Smooth muscle cell (in vitro differentiated cells): ENCODE measurements around the gene ZFP91. TPM values are rescaled to one million over a fixed set of nuclear protein-coding genes. Genes with fewer than 3 reads are reported as not detected.

Source experiments
- DNase-seq: peaks from one replicate; lab custom pipeline; 2025; ENCODE audit not compliant: unreplicated experiment; lab: John Stamatoyannopoulos, UW
- H2AFZ ChIP-seq: fragments of 200-600 bp; sonication (generic); 2 replicates; pipeline ENCODE4 v1.6.0; 2016; ENCODE audit warnings: antibody characterized with exemption, low read depth, mild to moderate bottlenecking
- H3F3A ChIP-seq: fragments of 200-600 bp; sonication (generic); 2 replicates; pipeline ENCODE4 v1.6.0; 2017; ENCODE audit warnings: antibody characterized with exemption, low read depth
- H3K27ac ChIP-seq: fragments of 200-600 bp; sonication (generic); 2 replicates; pipeline ENCODE4 v1.5.1; 2016; ENCODE audit warnings: low read depth, mild to moderate bottlenecking
- H3K27me3 ChIP-seq: fragments of 200-600 bp; sonication (generic); 2 replicates; pipeline ENCODE4 v1.6.1; 2016; ENCODE audit warnings: low read depth, mild to moderate bottlenecking
- H3K36me3 ChIP-seq: fragments of 200-600 bp; sonication (generic); 2 replicates; pipeline ENCODE4 v1.5.1; 2016; ENCODE audit warnings: low read depth
- H3K4me1 ChIP-seq: fragments of 200-600 bp; sonication (generic); 2 replicates; pipeline ENCODE4 v1.5.1; 2016; ENCODE audit warnings: low read depth
- H3K4me2 ChIP-seq: fragments of 200-600 bp; sonication (generic); 2 replicates; pipeline ENCODE4 v1.6.0; 2016; ENCODE audit warnings: mild to moderate bottlenecking
- H3K4me3 ChIP-seq: fragments of 200-600 bp; sonication (generic); 2 replicates; pipeline ENCODE4 v1.5.1; 2016; ENCODE audit warnings: mild to moderate bottlenecking
- H3K79me2 ChIP-seq: fragments of 200-600 bp; sonication (generic); 2 replicates; pipeline ENCODE4 v1.6.0; 2016; ENCODE audit warnings: low read depth, mild to moderate bottlenecking
- H3K9ac ChIP-seq: fragments of 200-600 bp; sonication (generic); 2 replicates; pipeline ENCODE4 v1.6.0; 2016; ENCODE audit warnings: low read depth
- H3K9me3 ChIP-seq: fragments of 200-600 bp; sonication (generic); replicated peaks from 2 replicates; pipeline ENCODE4 v1.5.1; 2016; ENCODE audit warnings: low read depth
- H4K20me1 ChIP-seq: fragments of 200-600 bp; sonication (generic); 2 replicates; pipeline ENCODE4 v1.6.0; 2016; ENCODE audit warnings: low read depth
- WGBS: methylation state at CpG from one replicate; pipeline ENCODE4 v1.1.7; 2016; ENCODE audit warnings: low lambda C conversion rate; 5-methylcytosine and 5-hydroxymethylcytosine counted together
- polyA plus RNA-seq: library from polyadenylated mRNA; unstranded; fragments of >200 nt; fragmentation: Nextera tagmentation; extraction: Ambion mirVana; gene quantifications from 2 replicates; pipeline ENCODE4 v1.2.1, GENCODE V29; 2016
- total RNA-seq: library from RNA; depleted of rRNA; stranded (reverse); fragments of >200 nt; gene quantifications from 2 replicates; pipeline ENCODE4 v1.2.3, GENCODE V29; 2014
- TF ChIP-seq, protein P1 (sequence below): fragments of 200-600 bp; sonication (generic); IDR thresholded peaks from 2 replicates; pipeline ENCODE4 v1.5.1; 2017; ENCODE audit warnings: borderline replicate concordance, mild to moderate bottlenecking, antibody characterized with exemption; ENCODE audit not compliant: insufficient read depth, poor library complexity, severe bottlenecking

Gene ZFP91
- total and polyA plus RNA-seq, 2 experiments from 2014 or later = 14.5 to 47.4 TPM

DNA sequence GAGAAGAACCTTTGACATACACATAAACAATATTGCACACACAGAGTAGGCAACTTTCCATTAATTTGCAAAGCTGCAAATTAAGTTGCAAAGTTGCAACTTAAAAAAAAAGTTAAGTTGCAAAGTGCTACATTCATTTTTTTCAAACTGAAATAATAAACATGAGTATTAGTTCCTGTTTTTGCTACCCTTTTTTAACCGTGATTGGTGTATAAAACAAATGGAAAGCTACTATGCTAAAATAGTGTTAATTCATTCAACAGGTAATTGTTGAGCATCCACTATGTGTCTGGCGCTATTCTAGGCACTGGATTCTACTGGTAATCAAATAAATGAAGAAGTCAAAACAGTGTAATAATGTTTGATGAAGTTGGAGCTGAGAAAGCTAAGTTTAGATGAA is 8.1 kb downstream of the ZFP91 start:
- no peaks in the 10 kb centered on the region for H3K27me3 ChIP-seq
- 95% methylated on average over 2 of the region's 2 CpGs for WGBS
- H3K27ac ChIP-seq = no peak overlapping the region
- no peak overlapping the region for H3K4me2 ChIP-seq
- H4K20me1 ChIP-seq = peaks cover 96% of the 10 kb centered on the region
- peaks cover 14% of the 10 kb centered on the region for H3K36me3 ChIP-seq
- H3K79me2 ChIP-seq = peaks cover 94% of the 10 kb centered on the region
- TF ChIP-seq, protein P1, sequence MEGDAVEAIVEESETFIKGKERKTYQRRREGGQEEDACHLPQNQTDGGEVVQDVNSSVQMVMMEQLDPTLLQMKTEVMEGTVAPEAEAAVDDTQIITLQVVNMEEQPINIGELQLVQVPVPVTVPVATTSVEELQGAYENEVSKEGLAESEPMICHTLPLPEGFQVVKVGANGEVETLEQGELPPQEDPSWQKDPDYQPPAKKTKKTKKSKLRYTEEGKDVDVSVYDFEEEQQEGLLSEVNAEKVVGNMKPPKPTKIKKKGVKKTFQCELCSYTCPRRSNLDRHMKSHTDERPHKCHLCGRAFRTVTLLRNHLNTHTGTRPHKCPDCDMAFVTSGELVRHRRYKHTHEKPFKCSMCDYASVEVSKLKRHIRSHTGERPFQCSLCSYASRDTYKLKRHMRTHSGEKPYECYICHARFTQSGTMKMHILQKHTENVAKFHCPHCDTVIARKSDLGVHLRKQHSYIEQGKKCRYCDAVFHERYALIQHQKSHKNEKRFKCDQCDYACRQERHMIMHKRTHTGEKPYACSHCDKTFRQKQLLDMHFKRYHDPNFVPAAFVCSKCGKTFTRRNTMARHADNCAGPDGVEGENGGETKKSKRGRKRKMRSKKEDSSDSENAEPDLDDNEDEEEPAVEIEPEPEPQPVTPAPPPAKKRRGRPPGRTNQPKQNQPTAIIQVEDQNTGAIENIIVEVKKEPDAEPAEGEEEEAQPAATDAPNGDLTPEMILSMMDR = no peak
- no peaks in the 10 kb centered on the region for H3K9me3 ChIP-seq
- H3K9ac ChIP-seq = no peak overlapping the region
- DNase-seq = no peak
- H3K4me3 ChIP-seq = no peak overlapping the region
- H3F3A ChIP-seq = no peaks in the 10 kb centered on the region
- H2AFZ ChIP-seq = no peak overlapping the region
- H3K4me1 ChIP-seq = peaks cover 12% of the 10 kb centered on the region

DNA sequence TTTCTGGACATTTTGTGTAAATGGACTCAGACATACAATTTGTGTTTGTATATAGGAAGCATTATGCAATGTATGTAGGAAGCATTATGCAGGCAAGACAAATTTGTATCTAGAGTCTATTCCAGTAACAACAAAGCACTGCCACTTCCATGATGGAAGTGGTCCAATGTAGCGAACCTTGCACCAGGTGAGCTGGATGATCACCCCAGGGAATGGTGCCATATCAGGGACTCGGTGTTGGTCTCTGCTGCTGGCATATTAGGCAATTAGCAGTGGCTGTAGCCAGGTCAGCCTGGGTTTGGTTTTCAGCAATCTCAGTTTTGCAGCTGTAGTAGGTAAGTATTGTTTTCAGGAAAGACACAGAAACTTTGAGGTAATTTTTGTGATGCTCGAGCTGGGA is 12.8 kb downstream of the ZFP91 start:
- TF ChIP-seq, protein P1 = no peak
- H4K20me1 ChIP-seq = peaks cover 88% of the 10 kb centered on the region
- no peak overlapping the region for H2AFZ ChIP-seq
- H3K36me3 ChIP-seq = peaks cover 5% of the 10 kb centered on the region
- 97% methylated on average over 3 of the region's 3 CpGs for WGBS
- H3K9me3 ChIP-seq = no peaks in the 10 kb centered on the region
- H3K27ac ChIP-seq = no peak overlapping the region
- H3K4me3 ChIP-seq = no peak overlapping the region
- no peak for DNase-seq
- no peaks in the 10 kb centered on the region for H3K4me1 ChIP-seq
- H3K9ac ChIP-seq = no peak overlapping the region
- H3K4me2 ChIP-seq = no peak overlapping the region
- H3K79me2 ChIP-seq = peaks cover 87% of the 10 kb centered on the region
- H3K27me3 ChIP-seq = no peaks in the 10 kb centered on the region
- H3F3A ChIP-seq = no peaks in the 10 kb centered on the region

DNA sequence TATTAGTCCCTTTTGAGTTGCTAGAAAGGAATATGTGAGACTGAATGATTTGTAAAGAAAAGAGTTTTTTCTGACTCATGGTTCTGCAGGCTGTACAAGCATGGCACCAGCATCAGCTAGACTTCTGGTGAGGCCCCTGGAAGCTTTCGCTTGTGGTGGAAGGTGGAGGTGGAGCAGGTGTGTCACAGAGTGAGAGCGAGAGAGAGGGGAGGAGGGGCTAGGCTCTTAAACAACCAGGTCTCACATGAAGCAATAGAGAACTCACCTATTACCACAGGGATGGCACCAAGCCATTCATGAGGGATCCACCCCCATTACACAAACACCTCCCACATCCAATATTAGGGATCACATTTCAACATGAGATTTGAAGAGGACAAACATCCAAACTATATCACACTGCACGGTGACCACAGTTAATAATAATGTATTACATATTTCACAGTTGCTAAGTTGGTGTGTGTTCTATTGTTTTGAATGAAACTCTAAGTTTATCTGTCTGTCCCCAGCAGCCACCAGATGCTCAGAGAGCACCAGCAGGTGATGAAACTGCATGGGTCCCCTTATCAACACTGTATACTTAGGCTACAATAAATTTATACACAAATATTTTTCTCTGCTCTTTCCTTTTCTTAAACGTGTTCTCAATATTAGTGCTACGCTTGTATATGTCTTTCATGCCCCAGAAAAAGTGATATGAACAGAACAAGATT is 14.1 kb downstream of the ZFP91 start:
- no peaks in the 10 kb centered on the region for H3F3A ChIP-seq
- 91% methylated on average over 5 of the region's 5 CpGs for WGBS
- no peak for DNase-seq
- H4K20me1 ChIP-seq = peaks cover 88% of the 10 kb centered on the region
- H3K9me3 ChIP-seq = no peaks in the 10 kb centered on the region
- peaks cover 2% of the 10 kb centered on the region for H3K36me3 ChIP-seq
- H3K27ac ChIP-seq = no peak overlapping the region
- TF ChIP-seq, protein P1 = no peak
- H2AFZ ChIP-seq = no peak overlapping the region
- H3K4me3 ChIP-seq = no peak overlapping the region
- peaks cover 87% of the 10 kb centered on the region for H3K79me2 ChIP-seq
- H3K9ac ChIP-seq = no peak overlapping the region
- no peaks in the 10 kb centered on the region for H3K4me1 ChIP-seq
- H3K4me2 ChIP-seq = no peak overlapping the region
- no peaks in the 10 kb centered on the region for H3K27me3 ChIP-seq

DNA sequence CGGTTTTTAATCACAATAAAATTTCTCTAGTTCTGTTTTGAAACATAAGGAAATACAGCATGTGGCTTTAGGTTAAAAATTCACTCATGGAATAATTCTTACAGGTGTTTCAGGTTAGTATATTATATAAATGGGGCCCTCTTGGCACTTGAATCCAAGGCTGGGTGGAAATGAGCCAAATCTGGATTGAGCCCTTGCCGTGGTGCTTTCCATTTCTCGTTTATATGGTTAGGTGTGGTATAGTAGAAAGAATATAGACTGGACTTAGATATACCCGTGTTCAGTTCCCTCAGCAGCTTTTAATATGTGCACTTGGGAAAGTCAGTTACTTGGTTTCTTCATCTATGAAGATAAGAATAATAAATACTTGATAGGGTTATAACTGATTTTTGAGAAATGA is 16.0 kb downstream of the ZFP91 start:
- Histone ChIP-seq H3K27ac (no peak overlapping the region), H3K4me3 (no peak overlapping the region), H3K79me2 (peaks cover 87% of the 10 kb centered on the region), H4K20me1 (peaks cover 88% of the 10 kb centered on the region), H3K9ac (no peak overlapping the region), H3K4me2 (no peak overlapping the region), H3K9me3 (no peaks in the 10 kb centered on the region), H3K27me3 (no peaks in the 10 kb centered on the region), H2AFZ (no peak overlapping the region), H3K4me1 (no peaks in the 10 kb centered on the region), H3F3A (no peaks in the 10 kb centered on the region), H3K36me3 (peaks cover 2% of the 10 kb centered on the region)
- TF ChIP-seq, protein P1 = no peak
- WGBS = 96% methylated on average over 4 of the region's 4 CpGs
- no peak for DNase-seq
